Thyroid gland (tissue), 4 donors: Measurements from ENCODE around the gene PTPN14. TPM values are rescaled to one million over a fixed set of nuclear protein-coding genes. Genes with fewer than 3 reads are reported as not detected.
A peak's percentile ranks its signal among the peaks of the same experiment; 100 is the strongest.

Experiments used
- DNase-seq, 2 donors: peaks; one replicate each; pipeline ENCODE4 v3.0.0-alpha.2; 2019
- H3K27ac ChIP-seq, 3 donors: fragments of 200-600 bp; sonication (generic); 1 replicate in 2 of 3; 2 replicates in 1 of 3; pipeline ENCODE4 v1.5.1; 2016 to 2019; ENCODE audit warnings: mild to moderate bottlenecking in 1 of 3, moderate library complexity in 1 of 3
- H3K27me3 ChIP-seq: fragments of 200-600 bp; sonication (generic); one replicate; pipeline ENCODE4 v1.5.1; 2019
- H3K36me3 ChIP-seq, 2 donors: fragments of 200-600 bp; sonication (generic); one replicate each; pipeline ENCODE4 v1.5.1; 2016 to 2019
- H3K4me1 ChIP-seq, 2 donors: fragments of 200-600 bp; sonication (generic); one replicate each; pipeline ENCODE4 v1.5.1; 2017 to 2019
- H3K4me3 ChIP-seq, 3 donors: fragments of 200-600 bp; sonication (generic); replicated peaks in 1 of 3; 1 replicate in 2 of 3; 2 replicates in 1 of 3; pipeline ENCODE4 v1.5.1; 2016; ENCODE audit warnings: mild to moderate bottlenecking in 1 of 3
- H3K9me3 ChIP-seq: fragments of 200-600 bp; sonication (generic); one replicate; pipeline ENCODE4 v1.5.1; 2017
- POLR2A ChIP-seq, 2 donors: fragments of 450-650 bp; IDR thresholded peaks; one replicate each; pipeline ENCODE4 v1.6.1; 2017; ENCODE audit warnings: antibody characterized with exemption in 2 of 2, mild to moderate bottlenecking in 2 of 2, moderate library complexity in 1 of 2
- WGBS, 2 donors: methylation state at CpG; one replicate each; pipeline ENCODE4 v1.1.5; 2017; 5-methylcytosine and 5-hydroxymethylcytosine counted together
- intact Hi-C: fragments of 100-400 bp; cut with DNase I; formaldehyde crosslinking; loops from one replicate; pipeline ENCODE4 v1.15.1; 2023
- total RNA-seq, 4 donors: library from RNA; depleted of rRNA; stranded (reverse); fragments of >200 nt; gene quantifications; one replicate each; pipeline ENCODE4 v1.2.3, GENCODE V29; 2016
- TF ChIP-seq, protein P1 (sequence below), 6 experiments: fragments of 200-600 bp in 3 of 6; fragments of 450-650 bp in 3 of 6; sonication (generic) in 3 of 6; IDR thresholded peaks; one replicate each; pipeline ENCODE4 v1.5.1; 2016 to 2019; ENCODE audit warnings: antibody characterized with exemption in 6 of 6, mild to moderate bottlenecking in 2 of 6, inconsistent platforms in 1 of 6, moderate library complexity in 1 of 6

Gene PTPN14
- total RNA-seq, 4 donors from 2014 or later: 28.1 to 33.4 (median 31.8) TPM

DNA sequence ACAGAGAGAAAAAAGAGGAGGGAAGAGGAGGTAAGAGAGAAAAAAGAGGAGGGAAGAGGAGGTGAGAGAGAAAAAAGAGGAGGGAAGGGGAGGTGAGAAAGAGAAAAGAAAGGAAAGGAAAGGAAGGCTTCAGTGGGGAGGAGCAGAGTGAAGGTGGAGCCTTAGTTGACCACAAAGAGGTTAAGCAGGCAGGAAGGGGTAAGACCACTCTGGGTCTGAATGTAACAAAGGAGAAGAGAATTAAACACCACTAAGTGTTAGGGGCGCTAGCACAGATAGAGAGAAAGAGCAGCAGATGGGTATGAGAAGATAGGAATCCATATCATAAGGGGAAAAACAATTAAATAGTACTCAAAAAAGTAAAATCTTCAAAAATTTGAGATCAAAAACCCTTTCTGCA is 6.6 kb downstream of the PTPN14 start:
- Histone ChIP-seq H3K27me3 (no peaks in the 10 kb centered on the region), H3K4me1 (peaks cover 14 to 19% of the 10 kb centered on the region in 2 donors), H3K9me3 (no peaks in the 10 kb centered on the region), H3K27ac (no peak overlapping the region), H3K4me3 (no peak overlapping the region), H3K36me3 (no peaks in the 10 kb centered on the region)
- WGBS, 2 donors: 91 to 100% methylated on average over 1 of the region's 1 CpG
- no peak for DNase-seq
- intact Hi-C loops: loop anchor here (10.0 kb wide), 1 partner anchor 80 kb away; no protein-coding TSS in a partner anchor
- no peak for TF ChIP-seq POLR2A (IDR thresholded peaks at IDR 0.05)
- TF ChIP-seq, protein P1, sequence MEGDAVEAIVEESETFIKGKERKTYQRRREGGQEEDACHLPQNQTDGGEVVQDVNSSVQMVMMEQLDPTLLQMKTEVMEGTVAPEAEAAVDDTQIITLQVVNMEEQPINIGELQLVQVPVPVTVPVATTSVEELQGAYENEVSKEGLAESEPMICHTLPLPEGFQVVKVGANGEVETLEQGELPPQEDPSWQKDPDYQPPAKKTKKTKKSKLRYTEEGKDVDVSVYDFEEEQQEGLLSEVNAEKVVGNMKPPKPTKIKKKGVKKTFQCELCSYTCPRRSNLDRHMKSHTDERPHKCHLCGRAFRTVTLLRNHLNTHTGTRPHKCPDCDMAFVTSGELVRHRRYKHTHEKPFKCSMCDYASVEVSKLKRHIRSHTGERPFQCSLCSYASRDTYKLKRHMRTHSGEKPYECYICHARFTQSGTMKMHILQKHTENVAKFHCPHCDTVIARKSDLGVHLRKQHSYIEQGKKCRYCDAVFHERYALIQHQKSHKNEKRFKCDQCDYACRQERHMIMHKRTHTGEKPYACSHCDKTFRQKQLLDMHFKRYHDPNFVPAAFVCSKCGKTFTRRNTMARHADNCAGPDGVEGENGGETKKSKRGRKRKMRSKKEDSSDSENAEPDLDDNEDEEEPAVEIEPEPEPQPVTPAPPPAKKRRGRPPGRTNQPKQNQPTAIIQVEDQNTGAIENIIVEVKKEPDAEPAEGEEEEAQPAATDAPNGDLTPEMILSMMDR (IDR thresholded peaks at IDR 0.05): no peak

DNA sequence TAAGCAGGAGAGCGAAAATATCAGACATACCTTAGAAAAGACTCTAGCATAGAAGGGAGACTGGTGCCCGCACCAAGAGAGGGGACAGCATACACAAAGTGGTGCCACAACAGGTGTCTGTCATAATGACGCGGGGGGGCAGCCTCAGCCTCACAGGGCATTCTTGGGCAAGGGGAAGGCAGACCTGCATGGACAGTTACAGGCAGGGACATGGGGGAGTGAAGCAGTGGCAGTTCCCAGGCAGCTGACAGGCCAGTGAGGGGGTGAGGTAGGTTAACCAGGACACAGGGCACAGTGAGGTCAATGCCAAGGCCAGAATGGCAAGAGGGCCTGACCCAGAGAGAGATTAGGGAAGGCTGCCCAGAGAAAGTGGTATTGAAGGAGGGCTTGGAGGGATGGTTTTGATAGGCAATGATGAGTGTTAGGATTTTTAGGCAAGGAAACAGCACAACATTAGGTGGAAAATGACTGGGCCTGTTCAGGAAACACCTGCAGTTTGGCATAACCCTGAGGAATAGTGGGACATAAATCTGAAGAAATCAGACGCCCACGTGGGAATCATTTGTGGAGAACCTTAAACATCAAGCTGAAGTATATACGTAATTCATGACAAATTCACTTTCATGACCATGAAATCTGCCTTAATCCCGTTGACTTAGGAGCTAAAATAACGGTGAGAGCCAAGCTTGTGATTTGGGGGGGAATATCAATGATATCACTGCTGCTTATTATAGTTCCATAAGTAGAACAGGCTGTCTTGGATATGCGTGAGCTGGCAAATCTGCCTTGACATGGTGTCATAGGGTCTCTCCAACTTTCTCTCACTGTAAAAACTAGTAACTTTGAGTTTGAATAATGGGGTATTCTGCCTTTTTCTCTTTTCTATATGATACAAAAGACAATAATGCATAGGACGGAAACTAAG is 8.9 kb downstream of the PTPN14 start:
- Histone ChIP-seq H3K36me3 (no peaks in the 10 kb centered on the region), H3K27ac (no peak overlapping the region), H3K27me3 (no peaks in the 10 kb centered on the region), H3K9me3 (no peaks in the 10 kb centered on the region), H3K4me3 (no peak overlapping the region), H3K4me1 (peaks cover 5 to 6% of the 10 kb centered on the region in 2 donors)
- intact Hi-C loops: loop anchor here (10.0 kb wide), 1 partner anchor 78 kb away; no protein-coding TSS in a partner anchor
- 85 to 88% methylated on average over 11 of the region's 11 CpGs for WGBS, 2 donors
- TF ChIP-seq, protein P1 (IDR thresholded peaks at IDR 0.05): no peak
- no peak for TF ChIP-seq POLR2A (IDR thresholded peaks at IDR 0.05)
- DNase-seq: no peak

DNA sequence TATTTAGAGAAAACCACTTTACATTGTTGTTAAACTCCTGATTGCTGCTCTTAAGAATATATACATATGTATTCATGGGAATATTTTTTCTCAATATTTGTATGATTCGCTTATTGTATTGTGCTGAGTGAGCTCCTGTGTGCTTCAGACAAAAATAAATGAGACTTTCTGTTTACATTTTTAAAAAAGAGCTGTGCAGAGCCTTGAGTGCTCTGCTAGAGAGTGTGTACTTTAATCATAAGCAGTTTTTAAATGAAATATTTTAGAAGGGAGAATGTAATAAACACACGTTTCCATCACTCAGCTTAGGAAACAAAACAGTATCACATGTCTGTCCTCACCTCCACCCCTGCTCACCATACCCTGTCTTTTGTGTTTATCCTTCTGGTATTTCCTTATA is 9.7 kb downstream of the PTPN14 start:
- H3K27me3 ChIP-seq: no peaks in the 10 kb centered on the region
- DNase-seq: no peak
- H3K9me3 ChIP-seq: no peaks in the 10 kb centered on the region
- WGBS, 2 donors: 82 to 85% methylated on average over 2 of the region's 2 CpGs
- no peak overlapping the region for H3K27ac ChIP-seq
- intact Hi-C loops: loop anchor here (10.0 kb wide), 1 partner anchor 77 kb away; no protein-coding TSS in a partner anchor
- H3K36me3 ChIP-seq: no peaks in the 10 kb centered on the region
- peaks cover 5 to 6% of the 10 kb centered on the region in 2 donors for H3K4me1 ChIP-seq
- TF ChIP-seq POLR2A (IDR thresholded peaks at IDR 0.05): no peak
- TF ChIP-seq, protein P1 (IDR thresholded peaks at IDR 0.05): no peak
- no peak overlapping the region for H3K4me3 ChIP-seq

DNA sequence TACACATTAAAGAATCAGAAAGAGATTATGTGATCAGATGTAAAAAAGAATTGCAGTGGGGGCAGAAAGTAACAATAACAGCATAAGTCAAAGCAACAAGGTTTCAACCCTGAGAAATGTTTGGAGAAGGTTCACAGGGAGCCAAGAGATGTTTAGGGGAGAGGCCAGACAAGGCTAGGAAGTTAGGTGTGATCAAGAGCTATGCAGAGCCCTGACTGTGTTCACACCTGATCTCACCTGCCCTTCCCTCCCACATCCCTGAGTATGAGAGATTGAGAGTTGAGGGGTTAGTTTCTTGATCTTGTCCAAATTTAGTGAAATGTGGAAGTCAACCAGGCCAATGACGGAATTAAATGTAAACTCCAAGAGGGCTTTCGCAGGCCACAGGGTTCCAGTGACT is 10.2 kb downstream of the PTPN14 start:
- peaks cover 5 to 6% of the 10 kb centered on the region in 2 donors for H3K4me1 ChIP-seq
- H3K9me3 ChIP-seq: no peaks in the 10 kb centered on the region
- intact Hi-C loops: loop anchor here (10.0 kb wide), 1 partner anchor 76 kb away; no protein-coding TSS in a partner anchor
- no peak overlapping the region for H3K27ac ChIP-seq
- TF ChIP-seq, protein P1 (IDR thresholded peaks at IDR 0.05): no peak
- TF ChIP-seq POLR2A (IDR thresholded peaks at IDR 0.05): no peak
- H3K27me3 ChIP-seq: no peaks in the 10 kb centered on the region
- no peak overlapping the region for H3K4me3 ChIP-seq
- WGBS, 2 donors: 92 to 100% methylated on average over 2 of the region's 2 CpGs
- no peak for DNase-seq
- H3K36me3 ChIP-seq: no peaks in the 10 kb centered on the region

DNA sequence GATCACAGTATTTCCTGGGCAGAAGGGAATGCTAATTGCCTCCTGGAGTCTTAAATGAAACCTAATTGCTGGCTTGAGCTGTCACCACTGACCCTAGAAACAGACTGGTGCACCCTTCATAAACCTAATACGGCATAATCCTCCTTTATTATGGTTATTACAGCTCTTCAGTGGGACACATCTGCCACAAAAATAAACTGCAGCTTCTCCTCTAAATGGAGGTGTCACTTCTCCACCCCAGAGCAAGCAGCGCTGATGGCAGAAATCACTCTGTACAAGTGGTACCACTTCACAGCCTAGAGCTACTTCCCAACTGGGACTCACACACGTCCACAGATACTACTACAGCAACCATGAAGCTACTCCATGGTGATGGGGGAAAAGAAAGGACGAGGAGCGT is 11.1 kb downstream of the PTPN14 start:
- Histone ChIP-seq H3K4me3 (no peak overlapping the region), H3K27me3 (no peaks in the 10 kb centered on the region), H3K4me1 (peaks cover 5 to 6% of the 10 kb centered on the region in 2 donors), H3K9me3 (no peaks in the 10 kb centered on the region), H3K27ac (no peak overlapping the region), H3K36me3 (no peaks in the 10 kb centered on the region)
- intact Hi-C loops: loop anchor here (10.0 kb wide), 1 partner anchor 76 kb away; no protein-coding TSS in a partner anchor
- WGBS, 2 donors: 65 to 68% methylated on average over 5 of the region's 5 CpGs
- peak in 1 of 2 donors; percentile 15 for DNase-seq
- no peak for TF ChIP-seq POLR2A (IDR thresholded peaks at IDR 0.05)
- TF ChIP-seq, protein P1 (IDR thresholded peaks at IDR 0.05): no peak
